Islet precursor cell (in vitro differentiated cells): ENCODE results near the gene AGK.
"Not testable (repeated sequence)": the region's sequence is repeated elsewhere in the genome, so short reads cannot be mapped to it uniquely, and the experiment has no call there.

ENCODE experiments used
- DNase-seq: peaks from one replicate; pipeline ENCODE4 v3.0.0-alpha.2; 2018

Gene AGK

GRCh38 chr7:141588912-141589311 lies 37.7 kb downstream of the AGK start:
- no peak for DNase-seq

GRCh38 chr7:141590071-141590470 lies 38.9 kb downstream of the AGK start:
- DNase-seq: no peak

GRCh38 chr7:141590666-141591065 lies 39.5 kb downstream of the AGK start:
- DNase-seq: no peak

- no peak for DNase-seq
Observed at GRCh38 chr7:141593134-141593533, 41.9 kb downstream of the AGK start.

DNA sequence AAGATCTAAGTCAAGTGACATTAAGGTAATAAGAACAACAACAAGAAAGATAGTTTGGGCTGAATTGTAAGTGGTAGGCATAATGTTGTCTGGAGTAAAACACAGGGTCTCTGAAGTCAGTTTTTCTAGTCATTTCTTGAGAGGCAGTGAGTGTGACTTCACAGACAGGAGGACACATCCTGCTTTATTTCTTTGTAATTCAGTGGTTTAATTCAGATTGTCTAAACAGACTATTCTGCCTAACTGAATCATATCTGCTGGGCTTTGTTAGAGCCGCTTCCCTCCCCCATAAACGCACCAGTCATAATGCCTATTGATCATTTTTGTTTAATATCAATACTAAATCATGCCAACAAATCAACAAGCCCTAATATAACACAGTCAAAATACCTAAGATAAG lies 46.8 kb downstream of the AGK start:
- no peak for DNase-seq

- no peak for DNase-seq
Observed at GRCh38 chr7:141598408-141598807, 47.2 kb downstream of the AGK start.

GRCh38 chr7:141600168-141601006 lies 49.2 kb downstream of the AGK start:
- DNase-seq: no peak

DNA sequence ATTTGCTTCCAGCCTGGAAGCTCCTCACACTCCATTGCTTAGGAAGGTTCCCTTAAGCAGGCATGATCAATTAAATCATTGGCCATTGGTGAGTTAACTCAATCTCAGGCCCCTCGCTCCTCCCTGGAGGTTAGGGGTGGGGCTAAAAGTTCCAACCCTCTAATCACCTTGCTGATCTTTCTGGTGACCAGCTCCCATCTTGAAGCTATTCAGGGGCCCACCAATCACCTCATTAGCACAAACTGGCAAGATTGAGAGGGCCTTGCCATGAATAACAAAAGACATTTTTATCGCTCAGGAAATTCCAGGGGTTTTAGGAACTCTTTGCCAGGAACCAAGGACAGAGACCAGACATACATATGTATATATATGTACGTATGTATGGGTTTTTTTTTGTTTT lies 58.4 kb downstream of the AGK start:
- DNase-seq: no peak

DNA sequence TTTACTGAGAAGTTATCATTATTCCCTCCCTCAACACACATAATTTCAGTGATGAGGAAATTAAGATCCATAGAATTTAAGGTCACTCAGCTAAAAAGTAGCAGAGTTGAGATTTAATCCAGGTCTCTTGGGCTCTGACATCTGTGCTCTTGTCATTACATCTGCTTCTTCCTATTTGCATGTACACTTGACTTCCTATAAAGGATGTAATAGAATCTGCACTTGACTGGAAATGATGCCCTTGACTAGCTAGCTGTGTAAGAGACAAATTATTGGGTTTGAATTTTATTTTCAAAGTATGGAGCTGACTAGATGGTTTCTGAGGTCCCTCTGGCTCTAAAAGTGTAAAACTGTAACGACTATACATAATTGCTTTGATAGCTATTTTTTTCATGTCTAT lies 59.5 kb downstream of the AGK start:
- no peak for DNase-seq

GRCh38 chr7:141612861-141613260 lies 61.7 kb downstream of the AGK start:
- no peak for DNase-seq

DNA sequence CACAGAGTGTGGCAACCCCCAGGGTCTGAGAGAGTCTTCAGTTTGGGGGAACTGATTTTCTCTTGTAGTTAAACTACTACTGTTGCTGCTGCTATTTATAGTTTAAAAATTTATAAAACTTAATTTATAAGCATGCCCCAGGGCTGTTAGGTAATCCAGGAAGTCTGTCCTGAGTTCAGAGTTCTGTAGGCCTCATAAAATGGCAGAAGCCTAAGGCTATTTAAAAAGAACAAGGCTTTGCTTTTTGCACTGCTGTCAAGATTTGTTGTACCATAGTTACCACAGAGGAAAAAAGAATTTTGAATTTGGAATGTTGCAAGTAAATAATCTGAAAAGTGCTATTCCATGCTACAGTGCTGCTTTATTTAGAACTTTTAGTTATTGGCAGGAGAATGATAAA lies 66.1 kb downstream of the AGK start:
- DNase-seq: no peak

DNA sequence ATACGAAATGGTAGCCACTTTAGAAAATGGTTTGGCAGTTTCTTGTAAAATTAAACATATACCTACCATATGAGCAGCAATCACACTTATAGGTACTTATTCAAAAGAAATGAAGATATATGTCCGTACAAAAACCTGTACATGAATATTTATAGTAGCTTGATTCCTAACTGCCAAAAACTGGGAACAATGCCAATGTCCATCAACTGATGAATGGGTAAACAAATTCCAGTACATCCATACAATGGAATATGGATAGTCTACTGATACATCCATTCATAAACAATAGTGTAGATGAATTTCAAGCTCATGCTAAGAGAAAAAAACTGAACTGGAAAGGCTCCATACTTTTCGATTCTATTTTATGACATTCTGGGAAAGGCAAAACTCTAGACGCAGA lies 68.5 kb downstream of the AGK start:
- no peak for DNase-seq

- no peak for DNase-seq
Observed at GRCh38 chr7:141624763-141625162, 73.6 kb downstream of the AGK start.

DNA sequence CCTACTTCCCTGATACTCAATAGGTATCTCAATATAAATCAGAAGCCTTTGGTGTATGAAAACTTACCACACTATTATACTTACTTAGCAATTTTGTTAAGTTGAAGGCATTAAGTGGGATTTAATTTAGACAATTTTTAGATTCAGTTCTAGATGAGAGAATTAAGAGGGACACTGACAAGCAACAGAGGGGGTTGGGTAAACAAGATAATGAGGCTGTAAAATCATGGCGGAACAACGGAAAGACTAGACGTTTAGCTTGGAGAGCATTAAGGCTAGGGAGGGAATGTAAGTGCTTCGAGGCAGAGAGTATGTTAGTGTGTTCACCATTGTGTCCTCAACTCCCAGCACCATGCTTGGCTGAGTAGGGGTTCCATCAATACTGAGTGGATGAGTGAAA lies 79.4 kb downstream of the AGK start:
- no peak for DNase-seq

- DNase-seq: no peak
Observed at GRCh38 chr7:141631525-141631924, 80.3 kb downstream of the AGK start.

- no peak for DNase-seq
Observed at GRCh38 chr7:141634065-141634464, 82.9 kb downstream of the AGK start.

DNA sequence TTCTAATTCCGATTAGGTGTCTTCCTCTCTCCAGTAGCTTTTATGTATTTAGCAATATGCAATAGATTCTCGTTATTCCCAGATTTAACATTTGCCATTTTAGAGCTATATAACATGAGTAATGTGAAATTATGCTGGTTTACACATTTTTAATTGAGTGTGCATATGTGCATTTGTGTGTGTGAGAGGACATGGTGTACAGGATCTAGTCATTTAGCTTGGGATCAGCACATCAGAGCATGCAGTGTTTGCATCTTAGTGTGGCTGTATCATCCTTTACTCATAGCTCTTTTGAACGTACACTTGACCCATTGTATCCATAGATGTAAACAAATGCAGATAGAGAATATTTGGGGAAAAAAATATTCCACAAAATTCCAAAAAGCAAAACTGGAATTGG lies 84.8 kb downstream of the AGK start:
- DNase-seq: no peak

DNA sequence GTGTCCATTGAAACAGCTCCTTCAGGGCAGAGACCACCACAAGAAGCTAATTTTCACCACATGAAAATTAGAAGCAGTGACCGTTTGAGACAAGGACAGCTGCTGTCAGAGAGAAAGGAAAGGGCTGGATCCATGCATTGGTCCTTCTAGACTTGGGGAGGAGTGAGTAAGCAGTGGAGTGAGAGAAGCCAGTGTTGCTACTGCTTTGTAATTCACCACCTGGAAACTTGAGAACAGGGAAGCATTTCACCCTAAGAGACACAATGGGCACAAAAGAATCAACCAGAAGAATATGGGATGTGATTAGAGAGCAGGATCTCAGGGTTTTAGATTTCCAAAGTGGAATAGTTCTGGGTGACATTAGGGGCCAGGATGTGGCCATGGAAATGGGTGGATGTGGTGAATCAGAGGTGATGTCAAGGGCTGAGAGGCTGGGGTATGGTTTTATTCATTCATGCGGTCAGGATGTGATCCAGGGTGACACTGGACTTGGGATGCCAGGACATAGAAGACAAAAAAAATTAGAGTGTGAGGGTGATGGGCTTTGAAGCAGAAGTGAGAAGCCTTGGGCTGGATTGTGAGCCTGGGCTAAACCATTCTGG lies 89.1 kb downstream of the AGK start:
- DNase-seq: no peak

GRCh38 chr7:141641876-141642275 lies 90.7 kb downstream of the AGK start:
- no peak for DNase-seq

GRCh38 chr7:141645188-141645587 lies 94.0 kb downstream of the AGK start:
- no peak for DNase-seq

GRCh38 chr7:141646826-141647480 lies 95.7 kb downstream of the AGK start:
- DNase-seq: no peak

- not testable (repeated sequence) for DNase-seq
Observed at GRCh38 chr7:141647701-141648100, 96.5 kb downstream of the AGK start.

DNA sequence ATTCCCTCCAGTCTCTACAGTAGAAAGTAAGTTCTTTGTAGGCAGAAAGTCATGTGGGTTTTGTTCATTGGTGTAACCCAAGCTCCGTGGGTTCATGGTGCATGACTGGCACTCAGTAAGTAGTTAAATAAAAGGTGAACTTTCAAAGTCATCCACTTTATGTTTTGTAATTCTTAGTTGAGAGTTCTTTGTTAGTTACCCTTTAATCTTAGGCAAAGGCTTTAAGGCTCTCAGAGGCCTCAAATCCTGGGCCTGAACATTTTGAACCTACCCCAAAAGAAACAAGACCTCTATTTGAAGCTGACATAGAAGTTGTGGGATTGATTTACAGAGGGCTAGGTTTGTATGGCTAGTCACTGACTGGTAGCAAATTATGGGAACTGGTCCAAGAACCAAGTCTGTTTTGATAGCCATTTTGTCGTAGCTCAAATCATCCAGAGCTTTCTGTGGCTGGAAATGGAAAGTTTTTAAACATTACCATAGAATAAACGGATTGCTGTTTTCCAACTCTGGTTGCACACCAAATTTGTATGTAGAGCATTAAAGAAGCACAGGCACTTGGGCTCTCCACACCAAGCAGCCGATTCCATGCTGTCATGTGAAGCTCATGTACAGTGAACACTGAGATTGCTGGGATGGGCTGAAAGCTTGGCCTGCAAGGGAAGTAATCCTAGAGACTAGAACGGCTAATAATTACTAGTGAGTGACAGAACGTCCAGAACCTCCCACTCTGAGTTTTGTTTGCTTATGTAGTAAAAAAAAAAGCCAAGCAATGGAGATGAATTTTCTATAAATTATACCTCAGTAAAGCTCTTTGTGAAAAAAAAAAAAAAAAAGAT lies 97.3 kb downstream of the AGK start:
- no peak for DNase-seq
